RPMI7951 (cell line): ENCODE data around the gene TARDBP. TPM values are rescaled to one million over a fixed set of nuclear protein-coding genes. Genes with fewer than 3 reads are reported as not detected.

Experiments
- DNase-seq: peaks from one replicate; pipeline ENCODE4 v3.0.0-alpha.2; 2012; ENCODE audit warnings: low read depth
- total RNA-seq: library from RNA; depleted of rRNA; stranded (reverse); fragments of >200 nt; shearing (Covaris generic); gene quantifications from 2 replicates; pipeline ENCODE4 v1.2.3, GENCODE V29; 2014

Gene TARDBP
- total RNA-seq, 1 experiment from 2014 or later, result 74.4 TPM

DNA sequence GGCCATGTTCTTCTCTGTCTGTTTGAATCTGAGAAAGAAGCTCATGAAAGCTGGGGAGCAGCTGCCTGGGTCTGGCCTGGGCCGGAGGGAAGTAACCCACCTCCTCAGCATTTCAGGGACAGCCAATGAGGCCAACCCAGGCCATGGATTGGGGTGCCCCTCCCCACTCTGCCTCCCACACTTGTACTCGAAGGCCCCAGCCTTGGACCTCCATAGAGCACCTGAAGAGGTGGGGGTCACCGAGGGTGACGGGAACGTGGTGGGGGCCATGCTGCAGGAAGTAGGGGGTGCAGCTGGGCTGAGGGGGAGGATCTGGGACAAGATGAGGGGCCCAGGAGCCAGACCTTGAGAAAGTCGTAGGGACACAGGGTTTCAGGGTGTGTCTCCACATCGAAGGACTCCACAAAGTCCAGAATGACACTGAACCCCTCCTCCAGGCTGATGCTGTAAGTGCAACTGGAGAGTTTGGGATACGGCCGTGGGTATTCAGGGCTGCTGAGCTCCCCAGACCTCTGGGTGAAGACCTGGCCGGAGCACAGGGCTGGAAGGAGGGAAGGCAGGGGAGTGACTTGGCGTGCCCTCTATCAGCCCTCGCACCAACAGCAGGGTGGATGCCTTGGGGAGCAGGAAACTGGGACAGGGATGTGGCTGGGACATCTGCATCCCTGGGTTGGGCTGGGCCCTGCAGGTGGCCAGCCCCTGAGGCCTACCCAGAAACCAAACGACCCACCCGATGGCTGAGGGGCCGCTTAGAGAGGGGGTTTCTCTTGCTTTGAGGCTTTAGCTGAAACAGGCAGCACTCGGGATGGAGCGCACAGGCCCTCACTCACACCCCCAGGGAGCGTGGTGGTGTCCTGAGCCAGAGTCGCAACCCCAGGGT is 30.8 kb downstream of the TARDBP start:
- DNase-seq, result no peak

DNA sequence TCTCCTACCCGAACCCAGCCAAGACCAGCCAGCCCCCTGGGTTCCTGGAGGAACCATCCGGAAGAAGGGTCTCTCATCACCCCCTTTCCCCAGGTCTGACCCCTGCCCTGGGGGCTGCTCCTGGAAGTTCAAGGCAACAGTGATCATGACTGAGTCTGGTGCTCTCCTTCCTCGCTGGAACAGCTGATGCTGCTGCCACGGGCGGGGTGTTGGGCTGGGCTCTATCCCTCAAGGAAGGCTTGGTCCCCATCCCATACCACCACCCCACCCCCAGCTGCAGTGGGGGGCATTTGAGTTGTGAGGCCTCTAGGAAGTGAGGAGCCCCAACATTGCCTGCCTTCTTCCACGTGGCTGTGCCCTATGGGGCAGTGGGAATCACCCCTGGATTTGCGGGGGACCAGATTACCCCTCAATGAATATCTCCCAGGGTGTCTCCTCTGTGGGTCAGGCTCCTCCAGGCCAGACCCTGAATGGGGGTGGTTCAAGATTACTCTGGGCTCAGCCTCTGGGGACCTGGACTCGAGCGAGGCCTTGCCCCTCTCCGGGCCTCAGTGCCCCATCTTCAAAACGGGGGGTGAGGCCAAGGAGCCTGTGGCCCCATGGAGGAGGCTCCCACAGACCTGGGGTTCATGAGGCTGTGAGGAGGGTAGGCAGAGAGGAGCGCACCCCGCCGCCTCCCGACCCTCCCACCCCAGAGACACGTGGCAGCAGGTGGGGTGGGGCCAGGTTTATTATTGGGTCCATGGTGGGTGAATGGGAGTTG is 31.8 kb downstream of the TARDBP start:
- no peak for DNase-seq

DNA sequence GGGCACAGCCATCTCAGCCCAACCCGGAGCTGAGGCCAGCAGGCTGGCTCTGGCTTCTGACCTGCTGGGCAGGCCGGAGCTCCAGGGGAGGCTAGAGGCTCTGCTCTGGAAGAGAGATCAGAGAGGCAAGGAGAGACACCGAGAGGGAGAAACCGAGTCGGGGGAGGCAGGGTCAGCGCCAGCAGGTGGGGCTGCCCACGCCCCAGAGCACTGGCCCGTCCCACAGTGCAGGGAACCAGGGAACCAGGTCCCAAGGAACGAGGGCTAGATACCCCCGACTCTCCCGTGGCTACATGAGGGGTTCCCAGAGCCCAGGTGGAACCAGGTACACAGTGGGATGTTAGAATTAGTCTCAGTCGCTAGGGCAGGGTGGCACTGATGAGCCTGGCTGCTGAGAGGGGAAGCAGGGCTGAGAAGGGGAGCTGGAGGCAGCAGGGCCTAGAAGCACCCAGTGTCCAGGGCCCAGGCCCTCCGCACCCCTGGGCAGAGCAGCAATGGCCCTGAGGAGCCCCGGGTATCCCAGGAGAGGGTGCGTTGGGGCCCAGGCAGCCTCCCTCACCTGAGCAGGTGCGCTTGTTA is 32.5 kb downstream of the TARDBP start:
- DNase-seq, result no peak

DNA sequence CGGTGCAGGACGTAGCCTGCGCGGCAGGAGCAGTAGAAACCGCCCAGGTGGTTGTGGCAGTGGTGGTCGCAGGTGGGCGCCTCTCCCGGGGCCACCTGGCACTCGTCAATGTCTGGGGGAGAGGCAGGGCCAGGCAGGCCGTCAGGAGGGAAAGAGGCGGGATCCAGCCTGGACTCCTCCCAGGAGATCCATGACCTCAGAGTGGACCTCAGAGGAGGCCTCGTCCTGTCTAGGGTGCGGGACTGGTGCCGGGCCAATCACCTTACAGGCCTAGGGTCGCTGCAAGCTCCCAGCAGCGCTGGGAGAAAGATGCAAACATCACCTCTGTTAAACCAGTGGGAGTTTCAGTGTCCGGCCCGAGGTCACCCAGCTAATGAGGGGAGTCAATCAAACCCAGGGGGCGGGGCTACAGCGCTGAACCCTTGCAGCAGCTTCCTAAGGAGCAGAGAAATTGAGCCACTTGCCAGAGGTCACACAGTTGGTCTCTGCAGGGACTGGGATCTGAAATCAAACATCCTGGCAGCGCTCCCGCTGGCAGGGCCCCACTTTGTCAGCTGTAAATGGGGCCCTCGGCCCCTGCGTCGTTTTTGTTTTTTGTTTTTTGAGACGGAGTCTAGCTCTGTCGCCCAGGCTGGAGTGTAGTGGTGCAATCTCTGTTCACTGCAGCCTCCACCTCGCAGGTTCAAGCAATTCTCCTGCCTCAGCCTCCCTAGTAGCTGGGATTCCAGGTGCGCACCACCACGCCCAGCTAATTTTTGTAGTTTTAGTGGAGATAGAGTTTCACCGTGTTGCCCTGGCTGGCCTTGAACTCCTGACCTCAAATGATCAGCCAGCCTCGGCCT is 33.2 kb downstream of the TARDBP start:
- no peak for DNase-seq

DNA sequence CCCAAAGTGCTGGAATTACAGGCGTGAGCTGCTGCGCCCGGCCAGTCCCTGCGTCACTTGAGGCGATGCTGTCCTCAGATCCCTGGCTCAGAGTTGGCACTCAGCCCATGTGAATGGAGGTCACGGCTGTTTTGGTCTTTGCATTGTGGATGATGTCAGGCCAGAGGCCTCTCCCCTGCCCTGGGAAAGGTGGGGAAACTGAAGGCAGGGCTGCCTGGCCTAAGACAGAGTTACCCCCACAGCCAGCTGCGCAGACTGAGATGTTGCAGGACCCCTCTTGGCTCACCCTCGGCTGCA is 33.8 kb downstream of the TARDBP start:
- no peak for DNase-seq

DNA sequence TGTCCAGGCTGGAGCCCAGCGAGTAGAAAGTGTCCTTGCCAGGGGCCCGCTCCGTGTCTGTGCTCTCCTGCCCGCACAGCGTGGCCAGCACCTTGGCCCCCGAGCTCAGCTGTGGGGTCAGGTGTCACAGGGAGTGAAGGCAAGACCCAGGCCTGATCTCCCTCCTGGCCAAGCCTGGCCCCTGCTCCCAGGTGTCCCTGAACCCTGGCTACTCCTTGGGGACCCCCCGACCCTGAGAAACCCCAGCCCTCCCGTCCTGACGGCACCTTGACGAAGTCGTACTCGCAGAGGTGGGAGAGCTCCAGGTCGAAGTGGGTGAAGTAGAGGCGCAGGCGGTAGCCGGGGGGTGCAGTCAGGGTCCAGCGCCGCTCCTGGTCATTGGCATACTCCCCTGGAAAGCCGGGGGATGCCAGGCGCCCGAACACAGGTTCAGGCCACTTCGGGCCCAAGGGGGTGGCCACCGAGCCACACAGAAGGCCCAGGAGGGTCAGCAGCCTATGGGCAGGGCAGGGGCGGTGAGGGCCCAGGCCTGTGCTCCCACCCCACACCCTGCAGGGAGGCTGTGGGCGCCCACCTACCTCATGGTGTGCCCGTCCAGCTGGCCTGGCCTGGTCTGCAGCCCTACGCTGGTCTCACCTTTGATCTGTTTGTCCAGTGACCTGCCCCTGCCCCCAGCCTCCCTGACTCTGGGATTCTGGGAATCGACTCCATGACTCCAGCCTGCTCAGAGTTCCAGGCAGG is 34.3 kb downstream of the TARDBP start, which contains the start of gene MASP2:
Gene MASP2, minus strand, starts transcription at position 615 of the 741 bp plus-strand sequence. Its CDS starts 32 bp downstream, at position 583.
- DNase-seq, result no peak

DNA sequence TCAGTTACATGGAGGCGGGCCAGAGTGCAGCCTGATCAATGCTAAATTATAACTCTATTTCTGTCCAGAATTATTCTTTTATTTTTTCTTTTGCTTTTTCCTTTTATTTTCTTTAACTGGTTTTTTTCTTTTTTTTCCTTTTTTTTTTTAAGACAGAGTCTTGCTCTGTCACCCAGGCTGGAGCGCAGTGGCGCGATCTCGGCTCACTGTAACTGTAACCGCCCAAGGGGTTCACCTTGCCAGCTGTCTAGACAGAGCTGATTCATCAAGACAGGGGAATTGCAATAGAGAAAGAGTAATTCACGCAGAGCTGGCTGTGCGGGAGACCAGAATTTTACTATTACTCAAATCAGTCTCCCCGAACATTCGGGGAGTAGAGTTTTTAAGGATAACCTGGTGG is 38.7 kb downstream of the TARDBP start:
- peak; percentile 48 for DNase-seq

DNA sequence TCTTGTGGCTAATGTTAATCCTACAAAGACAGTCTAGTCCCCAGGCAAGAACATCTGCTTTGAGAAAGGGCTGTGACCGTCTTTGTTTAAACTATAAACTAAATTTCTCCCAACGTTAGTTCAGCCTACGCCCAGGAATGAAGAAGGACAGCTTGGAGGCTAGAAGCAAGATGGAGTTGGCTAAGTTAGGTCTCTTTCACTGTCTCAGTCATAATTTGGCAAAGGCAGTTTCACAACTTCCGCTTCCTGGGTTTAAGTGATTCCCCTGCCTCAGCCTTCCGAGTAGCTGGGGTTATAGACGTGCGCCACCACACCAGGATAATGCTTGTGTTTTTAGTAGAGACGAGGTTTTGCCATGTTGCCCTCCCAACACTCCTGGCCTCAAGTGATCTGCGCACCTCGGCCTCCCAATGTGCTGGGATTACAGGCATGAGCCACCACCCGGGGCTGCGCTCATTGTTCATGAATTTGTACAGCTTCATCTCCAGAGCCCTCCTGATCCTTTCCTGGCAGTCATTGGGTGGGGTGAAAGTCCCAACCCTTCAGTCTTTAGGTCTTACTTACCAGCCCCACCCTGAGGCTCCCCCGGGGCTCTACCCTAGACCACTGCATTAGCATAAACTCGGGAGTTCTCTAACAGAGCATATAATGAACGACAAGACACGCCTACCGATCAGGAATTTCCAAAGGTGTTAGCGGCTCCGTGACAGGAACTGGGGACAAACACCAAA is 39.5 kb downstream of the TARDBP start:
- peak; percentile 59 for DNase-seq

DNA sequence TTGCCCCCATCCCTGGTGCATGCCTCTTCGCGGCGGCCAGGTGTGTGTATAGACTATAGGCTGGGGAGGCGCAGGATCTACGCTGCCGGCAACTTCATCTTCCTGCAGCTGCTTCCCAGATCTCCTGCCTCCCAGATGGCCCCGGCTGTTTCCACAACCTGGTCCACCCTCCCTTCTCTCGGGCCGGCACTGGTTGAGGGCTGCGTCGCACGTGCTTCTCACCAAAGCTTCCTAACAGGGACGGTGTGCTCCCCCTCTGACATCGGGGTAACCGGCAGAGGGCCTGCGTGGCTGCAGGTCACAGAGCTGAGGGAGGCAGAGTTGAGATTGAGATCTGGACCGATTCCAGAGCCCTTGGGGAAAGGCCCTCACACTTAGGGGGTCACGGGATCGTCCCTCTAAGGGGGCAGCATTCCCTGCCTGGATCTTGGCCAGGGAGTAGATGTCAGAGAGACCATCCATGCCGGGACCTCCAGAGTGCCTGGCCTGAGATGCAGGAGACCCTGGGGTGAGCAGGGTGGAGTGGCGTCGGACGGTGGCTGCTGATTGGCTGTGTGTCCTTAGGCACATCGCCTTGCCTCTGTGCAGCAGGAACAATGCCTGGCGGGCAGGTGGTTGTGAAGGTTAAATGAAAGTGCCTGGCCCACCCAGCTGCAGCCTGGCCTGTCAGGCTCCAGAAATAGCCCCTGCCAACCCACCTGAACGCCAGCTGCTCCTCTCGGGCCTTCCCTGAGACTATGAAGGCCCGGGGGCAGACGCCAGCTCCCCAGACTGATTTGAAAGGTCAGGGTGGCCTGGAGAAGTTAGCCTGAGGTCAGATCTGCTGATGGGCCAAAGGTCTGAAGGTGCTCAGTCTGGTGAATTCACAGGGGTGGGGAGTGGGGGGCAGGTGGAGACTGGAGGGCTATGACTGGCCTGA is 40.6 kb downstream of the TARDBP start:
- DNase-seq, result no peak

DNA sequence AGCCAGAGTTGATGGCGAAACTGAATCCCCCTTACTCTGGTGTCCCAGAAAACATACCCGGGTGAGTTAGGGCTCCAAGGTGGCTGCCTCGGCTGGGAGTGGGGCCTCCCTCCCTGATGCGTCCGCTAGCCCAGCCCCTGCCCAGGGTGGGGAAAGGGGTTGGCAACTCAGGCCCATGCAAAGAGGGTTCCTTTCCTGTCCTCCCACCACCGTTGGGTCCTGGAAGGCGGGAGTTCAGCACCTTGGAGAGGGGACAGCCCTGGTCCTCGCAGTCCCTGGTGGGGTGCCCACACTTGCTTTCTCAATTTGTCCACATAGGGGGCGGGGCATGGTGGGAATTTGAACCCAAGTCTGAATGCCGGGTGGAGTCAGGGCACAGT is 41.3 kb downstream of the TARDBP start:
- DNase-seq, result no peak

DNA sequence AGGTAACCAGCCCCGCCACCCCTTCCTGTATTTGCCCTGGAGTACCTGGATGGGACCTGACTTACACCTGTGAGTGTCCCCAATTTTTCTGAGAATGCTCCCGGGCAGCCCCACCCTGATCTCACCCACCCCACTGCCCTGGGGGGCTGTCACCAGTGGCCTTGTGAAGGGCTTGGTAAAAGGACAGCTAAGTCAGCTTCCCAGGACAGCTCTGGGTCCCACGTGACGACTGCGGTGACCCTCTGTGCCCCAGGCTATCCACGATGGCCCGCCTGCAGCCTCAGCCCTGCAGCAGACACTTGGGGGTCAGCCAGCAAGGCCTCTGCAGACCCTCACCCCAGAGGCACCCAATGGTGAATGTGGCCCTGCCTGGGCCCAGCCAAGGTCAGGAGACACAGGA is 41.7 kb downstream of the TARDBP start:
- DNase-seq, result no peak

DNA sequence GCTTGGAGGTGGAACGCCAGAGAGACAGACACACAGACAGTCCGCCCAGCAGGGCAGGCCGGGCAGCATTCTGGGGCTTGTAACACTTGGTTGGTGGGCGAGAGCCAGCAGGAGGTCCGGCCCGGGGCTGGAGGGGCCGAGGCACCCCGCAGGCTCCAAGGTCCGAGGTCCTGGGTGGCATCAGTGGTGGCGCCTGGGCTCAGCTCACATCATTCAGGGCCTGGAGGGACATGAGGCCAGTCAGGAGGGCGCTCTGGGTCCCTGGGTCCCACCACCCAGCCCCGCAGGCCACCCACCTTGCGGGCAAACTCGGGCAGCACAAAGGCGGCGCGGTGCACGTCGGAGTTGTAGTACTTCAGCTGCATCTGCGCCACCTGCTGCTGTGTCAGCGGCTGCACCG is 42.2 kb downstream of the TARDBP start:
- DNase-seq, result no peak

DNA sequence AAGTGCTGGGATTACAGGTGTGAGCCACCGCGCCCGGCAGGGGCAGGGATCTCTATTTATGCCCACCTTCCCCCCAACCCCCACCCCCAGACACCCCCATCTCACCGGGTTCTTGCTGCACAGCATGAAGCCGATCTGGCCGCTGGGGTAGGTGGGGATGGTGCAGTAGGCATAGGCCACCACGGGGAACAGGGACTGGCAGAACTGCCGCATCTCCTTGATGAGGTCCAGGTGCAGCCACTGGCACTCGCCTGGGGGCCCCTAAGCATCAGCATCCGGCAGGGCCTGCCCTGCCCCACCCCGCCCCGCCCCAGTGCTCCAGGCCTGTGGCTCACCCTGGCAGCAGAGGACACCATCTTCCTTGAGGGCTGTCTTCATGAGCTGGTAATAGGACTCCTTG is 43.2 kb downstream of the TARDBP start:
- DNase-seq, result no peak

DNA sequence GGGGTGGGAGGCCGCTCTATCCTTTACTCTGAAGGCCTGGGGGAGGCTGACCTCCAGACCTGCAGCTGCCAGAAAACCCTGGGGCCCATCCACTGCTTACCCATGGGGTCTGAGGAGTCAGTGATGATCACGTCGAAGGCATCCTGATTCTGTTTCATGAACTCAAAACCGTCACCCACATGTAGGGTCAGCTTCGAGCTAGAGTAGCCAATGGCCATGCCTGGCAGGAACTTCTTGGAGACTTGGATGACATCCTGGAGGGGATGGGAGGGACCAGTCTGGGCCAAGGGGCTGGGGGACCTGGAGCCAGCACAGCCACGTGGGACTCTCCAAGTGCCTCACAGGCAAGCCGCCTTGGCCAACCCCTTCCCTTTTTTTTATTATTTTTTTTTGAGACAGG is 44.0 kb downstream of the TARDBP start:
- no peak for DNase-seq

DNA sequence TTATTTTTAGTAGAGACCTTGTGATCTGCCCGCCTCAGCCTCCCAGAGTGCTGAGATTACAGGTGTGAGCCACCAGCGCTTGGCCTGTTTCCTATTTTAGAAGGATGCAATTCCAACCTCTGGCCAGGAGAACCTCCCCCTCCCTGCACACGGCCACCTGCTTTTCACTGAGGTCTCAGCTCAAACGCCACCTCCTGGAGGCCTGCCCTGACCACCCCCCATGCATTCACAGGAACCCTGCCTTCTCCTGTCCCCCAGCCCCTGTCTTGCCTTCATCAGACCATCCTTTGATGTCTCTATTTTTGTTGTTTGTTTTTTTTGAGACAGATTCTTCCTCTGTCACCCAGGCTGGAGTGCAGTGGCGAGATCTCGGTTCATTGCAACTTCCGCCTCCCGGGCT is 45.0 kb downstream of the TARDBP start:
- no peak for DNase-seq

DNA sequence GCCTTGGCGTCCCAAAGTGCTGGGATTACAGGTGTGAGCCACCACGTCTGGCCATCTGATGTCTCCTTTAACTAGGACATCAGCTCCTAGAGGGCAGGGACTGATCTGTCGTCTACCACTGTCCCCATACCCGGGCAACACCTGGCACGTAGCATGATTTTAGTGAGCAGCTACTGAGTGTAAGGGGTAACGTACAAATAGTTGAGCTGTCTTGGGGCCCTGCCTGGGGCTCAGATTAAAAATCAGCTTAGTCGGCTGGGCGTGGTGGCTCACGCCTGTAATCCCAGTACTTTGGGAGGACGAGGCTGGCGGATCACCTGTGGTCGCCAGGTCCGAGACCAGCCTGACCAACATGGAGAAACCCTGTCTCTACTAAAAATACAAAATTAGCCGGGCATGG is 45.6 kb downstream of the TARDBP start:
- DNase-seq, result no peak

DNA sequence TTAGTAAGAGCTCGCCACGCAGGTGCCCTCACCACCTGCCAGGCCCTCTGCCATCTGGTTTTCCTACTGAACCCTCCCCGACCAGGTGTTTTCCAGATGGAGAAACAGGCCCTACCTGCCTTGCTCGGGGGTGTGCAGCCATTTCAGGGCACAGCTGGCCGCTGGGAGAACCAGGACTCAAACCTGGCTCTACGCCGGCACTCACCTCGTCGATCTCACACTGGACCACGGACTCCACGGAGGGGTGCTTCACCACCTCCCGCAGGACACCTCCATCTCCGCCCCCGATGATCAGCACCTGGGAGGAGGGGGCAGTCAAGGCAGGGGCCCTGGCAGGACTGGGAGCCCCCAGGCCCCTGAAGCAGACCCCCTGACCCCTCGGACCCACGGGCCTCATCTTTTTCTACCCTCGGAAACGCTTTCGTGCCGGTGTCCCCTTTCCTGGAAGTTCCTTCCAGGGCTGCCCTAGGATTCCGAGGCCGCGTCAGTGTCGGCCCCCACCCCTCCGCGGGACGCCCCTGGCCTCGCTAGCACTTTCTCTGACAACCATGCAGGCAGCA is 46.2 kb downstream of the TARDBP start:
- DNase-seq, result no peak

DNA sequence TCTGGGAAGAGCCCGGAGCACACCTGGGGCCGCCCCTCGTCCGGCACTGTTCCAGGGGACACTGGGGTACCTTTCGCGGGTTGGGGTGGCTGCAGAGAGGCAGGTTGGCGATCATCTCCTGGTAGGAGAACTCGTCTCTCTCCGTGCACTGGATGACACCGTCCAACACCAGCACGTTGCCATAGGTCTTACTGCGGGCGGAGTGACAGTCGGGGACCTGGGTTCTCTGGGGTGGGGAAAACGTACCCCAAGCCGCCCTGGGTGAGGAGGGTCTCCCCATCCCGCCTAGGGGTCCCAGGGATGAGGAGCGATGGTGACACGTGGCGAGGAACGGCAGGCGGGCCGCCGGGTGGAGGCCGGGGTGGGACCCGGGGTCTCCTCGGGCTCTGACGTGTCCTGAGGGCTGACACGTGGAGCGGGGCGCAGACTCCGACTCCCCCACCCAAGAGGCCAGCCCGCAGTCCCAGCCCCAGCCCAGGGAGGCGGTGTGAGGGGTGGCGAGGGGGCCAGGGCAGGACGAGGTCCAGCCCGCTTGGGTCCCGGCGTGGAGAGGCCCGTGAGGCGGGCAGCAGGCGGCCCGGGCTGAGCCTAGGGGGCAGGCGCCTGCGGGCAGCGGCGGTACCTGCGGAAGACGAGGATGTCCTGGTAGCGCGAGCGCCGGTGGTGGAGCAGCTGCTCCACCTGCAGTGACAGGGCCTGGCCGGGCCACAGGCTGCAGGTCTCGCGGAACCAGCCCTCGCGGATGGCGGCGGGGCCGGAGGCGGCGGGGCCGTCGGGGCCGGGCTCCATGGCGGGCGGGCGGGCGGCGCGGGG is 46.9 kb downstream of the TARDBP start:
- DNase-seq, result no peak
